LNCaP clone FGC (cell line): ENCODE data around the gene PRKCE.

Source experiments
- DNase-seq: peaks from one replicate; pipeline ENCODE4 v3.0.0-alpha.2; 2011; ENCODE audit warnings: low read depth
- H3K4me3 ChIP-seq: 2 replicates; pipeline ENCODE4 v1.5.1; 2011; ENCODE audit warnings: mild to moderate bottlenecking, low read depth, low read length, control low read depth
- TF ChIP-seq, protein P1 (sequence below): IDR thresholded peaks from 2 replicates; pipeline ENCODE4 v1.5.1; 2012; ENCODE audit warnings: mild to moderate bottlenecking; ENCODE audit not compliant: control insufficient read depth, insufficient read depth; ENCODE audit errors: extremely low read depth

PRKCE gene

GRCh38 chr2:45786836-45787357 lies 135.4 kb downstream of the PRKCE start:
- TF ChIP-seq, protein P1, sequence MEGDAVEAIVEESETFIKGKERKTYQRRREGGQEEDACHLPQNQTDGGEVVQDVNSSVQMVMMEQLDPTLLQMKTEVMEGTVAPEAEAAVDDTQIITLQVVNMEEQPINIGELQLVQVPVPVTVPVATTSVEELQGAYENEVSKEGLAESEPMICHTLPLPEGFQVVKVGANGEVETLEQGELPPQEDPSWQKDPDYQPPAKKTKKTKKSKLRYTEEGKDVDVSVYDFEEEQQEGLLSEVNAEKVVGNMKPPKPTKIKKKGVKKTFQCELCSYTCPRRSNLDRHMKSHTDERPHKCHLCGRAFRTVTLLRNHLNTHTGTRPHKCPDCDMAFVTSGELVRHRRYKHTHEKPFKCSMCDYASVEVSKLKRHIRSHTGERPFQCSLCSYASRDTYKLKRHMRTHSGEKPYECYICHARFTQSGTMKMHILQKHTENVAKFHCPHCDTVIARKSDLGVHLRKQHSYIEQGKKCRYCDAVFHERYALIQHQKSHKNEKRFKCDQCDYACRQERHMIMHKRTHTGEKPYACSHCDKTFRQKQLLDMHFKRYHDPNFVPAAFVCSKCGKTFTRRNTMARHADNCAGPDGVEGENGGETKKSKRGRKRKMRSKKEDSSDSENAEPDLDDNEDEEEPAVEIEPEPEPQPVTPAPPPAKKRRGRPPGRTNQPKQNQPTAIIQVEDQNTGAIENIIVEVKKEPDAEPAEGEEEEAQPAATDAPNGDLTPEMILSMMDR = no peak
- DNase-seq = no peak
- H3K4me3 ChIP-seq = no peak overlapping the region

- DNase-seq = no peak
- TF ChIP-seq, protein P1 = no peak
- no peak overlapping the region for H3K4me3 ChIP-seq
Measured at GRCh38 chr2:45788401-45788800, 136.9 kb downstream of the PRKCE start.

GRCh38 chr2:45789317-45789716 lies 137.8 kb downstream of the PRKCE start:
- H3K4me3 ChIP-seq = no peak overlapping the region
- DNase-seq = no peak
- TF ChIP-seq, protein P1 = no peak

DNA sequence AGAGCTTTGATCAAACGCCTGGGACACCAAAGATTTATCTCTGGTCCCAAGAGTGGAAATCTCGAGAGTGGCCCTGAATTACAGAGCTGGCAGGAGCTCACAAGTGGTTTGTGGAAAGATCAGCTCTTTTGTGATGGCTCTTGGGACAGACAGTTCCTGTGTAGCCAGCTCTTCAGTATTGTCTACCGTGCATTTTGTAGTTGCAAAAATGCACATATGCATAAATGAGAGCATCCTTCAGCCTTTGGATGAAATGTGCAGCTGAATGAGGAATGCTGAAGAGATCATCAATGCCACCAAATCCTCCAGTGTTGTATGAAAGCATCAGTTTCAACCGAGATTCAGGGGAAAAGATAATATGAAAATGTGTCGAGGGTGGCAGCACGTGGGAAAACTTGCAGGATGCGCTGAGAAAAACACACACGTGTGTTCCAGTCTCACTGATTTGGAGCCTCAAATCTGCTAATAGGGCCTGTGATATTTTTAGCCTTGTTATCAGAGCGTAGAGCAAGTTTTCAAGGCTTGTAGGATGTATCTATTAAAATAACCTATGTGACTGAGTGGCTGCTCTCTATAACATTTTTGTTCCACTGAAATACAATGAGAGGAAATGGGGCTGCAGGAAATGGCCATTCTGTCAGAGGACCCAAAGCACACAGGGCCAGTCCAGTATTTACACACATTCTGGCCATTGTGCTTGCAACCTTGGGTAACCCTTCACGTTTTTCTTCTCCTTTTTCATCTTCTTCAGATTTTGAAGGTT lies 138.7 kb downstream of the PRKCE start:
- TF ChIP-seq, protein P1 = no peak
- H3K4me3 ChIP-seq = no peak overlapping the region
- no peak for DNase-seq

DNA sequence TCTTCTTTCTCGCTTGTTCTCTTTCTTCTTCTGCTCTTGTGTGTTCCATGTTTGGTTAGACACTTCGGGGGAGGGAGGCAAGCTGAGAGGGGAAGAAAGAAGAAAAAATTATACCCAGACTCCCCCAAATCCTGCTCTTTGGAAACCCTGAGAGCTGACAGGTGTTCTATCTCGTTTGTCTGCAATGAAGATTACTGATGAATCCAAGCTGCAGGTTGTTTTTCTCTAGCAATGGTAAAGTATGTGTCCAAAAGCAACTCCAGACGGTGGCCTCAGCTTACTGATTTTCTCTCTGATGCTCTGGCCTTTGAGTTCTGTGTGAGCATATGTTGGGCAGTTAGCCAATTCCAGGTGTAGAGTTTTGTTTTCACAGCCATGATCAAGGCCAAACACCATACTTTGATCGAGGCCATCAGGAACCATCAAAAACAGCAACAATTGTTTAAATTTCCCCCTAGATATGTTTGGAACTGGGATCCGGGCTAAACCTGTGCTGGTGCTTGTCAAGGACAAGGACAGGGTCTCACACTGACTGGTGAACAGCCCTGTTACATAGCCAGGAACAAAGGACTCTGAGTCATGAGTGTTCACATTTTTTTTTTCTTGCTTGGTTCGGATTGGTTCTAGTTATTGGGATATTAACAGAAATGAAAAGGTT lies 142.0 kb downstream of the PRKCE start:
- no peak for DNase-seq
- TF ChIP-seq, protein P1 = no peak
- no peak overlapping the region for H3K4me3 ChIP-seq

- TF ChIP-seq, protein P1 = no peak
- no peak overlapping the region for H3K4me3 ChIP-seq
- no peak for DNase-seq
Measured at GRCh38 chr2:45794134-45794617, 142.7 kb downstream of the PRKCE start.

- DNase-seq = no peak
- TF ChIP-seq, protein P1 = no peak
- no peak overlapping the region for H3K4me3 ChIP-seq
Measured at GRCh38 chr2:45796500-45796899, 145.0 kb downstream of the PRKCE start.
